ENCODE measurements around the gene PHLDB1. TPM values are rescaled to one million over a fixed set of nuclear protein-coding genes. Genes with fewer than 3 reads are reported as not detected.

PHLDB1 gene
- total RNA-seq, 1 experiment from 2014 or later: 36.2 TPM

GRCh38 chr11:118689503-118689851 is 82.1 kb downstream of the PHLDB1 start (continued):
- TF ChIP-seq, protein P1, sequence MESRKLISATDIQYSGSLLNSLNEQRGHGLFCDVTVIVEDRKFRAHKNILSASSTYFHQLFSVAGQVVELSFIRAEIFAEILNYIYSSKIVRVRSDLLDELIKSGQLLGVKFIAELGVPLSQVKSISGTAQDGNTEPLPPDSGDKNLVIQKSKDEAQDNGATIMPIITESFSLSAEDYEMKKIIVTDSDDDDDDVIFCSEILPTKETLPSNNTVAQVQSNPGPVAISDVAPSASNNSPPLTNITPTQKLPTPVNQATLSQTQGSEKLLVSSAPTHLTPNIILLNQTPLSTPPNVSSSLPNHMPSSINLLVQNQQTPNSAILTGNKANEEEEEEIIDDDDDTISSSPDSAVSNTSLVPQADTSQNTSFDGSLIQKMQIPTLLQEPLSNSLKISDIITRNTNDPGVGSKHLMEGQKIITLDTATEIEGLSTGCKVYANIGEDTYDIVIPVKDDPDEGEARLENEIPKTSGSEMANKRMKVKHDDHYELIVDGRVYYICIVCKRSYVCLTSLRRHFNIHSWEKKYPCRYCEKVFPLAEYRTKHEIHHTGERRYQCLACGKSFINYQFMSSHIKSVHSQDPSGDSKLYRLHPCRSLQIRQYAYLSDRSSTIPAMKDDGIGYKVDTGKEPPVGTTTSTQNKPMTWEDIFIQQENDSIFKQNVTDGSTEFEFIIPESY (IDR thresholded peaks at IDR 0.05; ENCODE audit: extremely low read depth, insufficient replicate concordance, low read length): no peak
- no peak for TF ChIP-seq CBX3 (IDR thresholded peaks at IDR 0.05; ENCODE audit: low read depth)
- no peak for TF ChIP-seq EZH2phosphoT487 (IDR thresholded peaks at IDR 0.05; ENCODE audit: borderline replicate concordance)
- TF ChIP-seq RAD21 (IDR thresholded peaks at IDR 0.05; ENCODE audit: low read depth): no peak
- no peak for TF ChIP-seq YY1 (IDR thresholded peaks at IDR 0.05; ENCODE audit: extremely low read depth, insufficient replicate concordance, low read depth, low read length)
- TF ChIP-seq, protein P2, sequence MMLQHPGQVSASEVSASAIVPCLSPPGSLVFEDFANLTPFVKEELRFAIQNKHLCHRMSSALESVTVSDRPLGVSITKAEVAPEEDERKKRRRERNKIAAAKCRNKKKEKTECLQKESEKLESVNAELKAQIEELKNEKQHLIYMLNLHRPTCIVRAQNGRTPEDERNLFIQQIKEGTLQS (IDR thresholded peaks at IDR 0.05): no peak
- no peak for TF ChIP-seq SIN3A (IDR thresholded peaks at IDR 0.05; ENCODE audit: low read depth)

GRCh38 chr11:118689852-118690552 is 82.6 kb downstream of the PHLDB1 start:
- CTCF ChIA-PET: interaction anchor here (0.7 to 3.1 kb wide), 38 partner anchors 9 to 650 kb away, joined by 3 to 28 read pairs (median 4); partner anchors contain the start of genes BCL9L, DDX6, TREH and UPK2
- Histone ChIP-seq H3K4me2 (ENCODE audit: low read length) (peak overlapping the region; percentile 83), H2AFZ (ENCODE audit: low read depth, low read length, poor library complexity, severe bottlenecking) (peak overlapping the region; percentile 93), H3K9ac (ENCODE audit: low read length) (peak overlapping the region; percentile 54), H3K4me1 (ENCODE audit: control insufficient read depth in 1 of 2, insufficient read depth in 2 of 2, low read length in 2 of 2) (peaks cover 5 to 28% of the 10 kb centered on the region in 2 experiments; a peak in 3 of 4 replicates), H4K20me1 (ENCODE audit: insufficient read depth) (no peaks in the 10 kb centered on the region), H3K27me3 (ENCODE audit: insufficient read depth, low read length) (no peaks in the 10 kb centered on the region), H3K9me2 (ENCODE audit: insufficient read depth) (no peaks in the 10 kb centered on the region), H3K27ac (ENCODE audit: low read depth, low read length) (peak overlapping the region; percentile 69), H3K36me3 (ENCODE audit: control insufficient read depth in 1 of 2, insufficient read depth in 2 of 2, low read length in 2 of 2) (no peaks in the 10 kb centered on the region), H3K79me2 (ENCODE audit: insufficient read depth, low read length) (no peaks in the 10 kb centered on the region), H3K4me3 (replicated peaks in 1 of 2; ENCODE audit: low read depth in 1 of 2, low read length in 2 of 2) (peak overlapping the region; percentile 38 to 52), H3K9me3 (ENCODE audit: control insufficient read depth in 1 of 2, insufficient read depth in 1 of 2, low read depth in 1 of 2, low read length in 2 of 2) (no peaks in the 10 kb centered on the region)
- ATAC-seq (peak; percentile 93), DNase-seq (ENCODE audit: low read depth, low spot score) (peak; percentile 91)
- intact Hi-C loops (cut with micrococcal nuclease): loop anchor here (1.0 to 10.0 kb wide), 4 partner anchors 100 to 535 kb away; partner anchors contain the start of genes HYOU1, SCN4B and UPK2
- RAD21 ChIA-PET (ENCODE audit: low non-redundant PET in 1 of 2, low total read pairs in 2 of 2, uncharacterized antibody in 2 of 2, unreplicated experiment in 2 of 2): interaction anchor here (0.5 to 1.2 kb wide), 7 partner anchors 32 to 401 kb away, joined by 3 to 8 read pairs (median 3); no protein-coding TSS in a partner anchor
- no TSS peak for BruUV-seq (replicated peaks)
- POLR2A ChIA-PET: interaction anchor here (0.8 to 1.6 kb wide), 4 partner anchors 101 to 240 kb away, joined by 3 to 6 read pairs (median 6); partner anchors contain the start of gene DDX6
- TF ChIP-seq SRF (IDR thresholded peaks at IDR 0.05; ENCODE audit: low read depth) (no peak), RAD21 (IDR thresholded peaks at IDR 0.05; ENCODE audit: low read depth) (peak; percentile 90), ZFX (IDR thresholded peaks at IDR 0.05) (no peak; the same call in 1 of the 2 replicates), CTCF (IDR thresholded peaks at IDR 0.05 in 2 of 3, conservative IDR thresholded peaks at IDR 0.05 in 1 of 3; ENCODE audit: borderline replicate concordance in 1 of 3, insufficient read depth in 1 of 3, low read depth in 2 of 3, low read length in 2 of 3) (peak; percentile 94 to 99 (median 98)), CBX3 (IDR thresholded peaks at IDR 0.05; ENCODE audit: low read depth) (peak; percentile 80), REST (IDR thresholded peaks at IDR 0.05; ENCODE audit: low read depth) (no peak), POLR2AphosphoS5 (IDR thresholded peaks at IDR 0.05; ENCODE audit: low read depth, low read length) (peak; percentile 25), TCF7L2 (IDR thresholded peaks at IDR 0.05; ENCODE audit: borderline replicate concordance, extremely low read depth, insufficient read depth, insufficient read length) (peak; percentile 39), YY1 (IDR thresholded peaks at IDR 0.05; ENCODE audit: extremely low read depth, insufficient replicate concordance, low read depth, low read length) (peak; percentile 50), SP1 (IDR thresholded peaks at IDR 0.05; ENCODE audit: low read depth) (no peak)

All from HCT116 (cell line).